Stimulated activated CD8-positive, alpha-beta memory T cell treated with anti-CD3 and anti-CD28 coated beads, Interleukin-7, amount 100 ng/mL, for 4 hours (primary cell): ENCODE results near the gene IGSF8.
A peak's percentile ranks its signal among the peaks of the same experiment; 100 is the strongest.

Experiments
- DNase-seq, 2 donors: peaks; one replicate each; pipeline ENCODE4 v3.0.0-alpha.2; 2020; ENCODE audit warnings: low read depth in 2 of 2

Gene IGSF8

DNA sequence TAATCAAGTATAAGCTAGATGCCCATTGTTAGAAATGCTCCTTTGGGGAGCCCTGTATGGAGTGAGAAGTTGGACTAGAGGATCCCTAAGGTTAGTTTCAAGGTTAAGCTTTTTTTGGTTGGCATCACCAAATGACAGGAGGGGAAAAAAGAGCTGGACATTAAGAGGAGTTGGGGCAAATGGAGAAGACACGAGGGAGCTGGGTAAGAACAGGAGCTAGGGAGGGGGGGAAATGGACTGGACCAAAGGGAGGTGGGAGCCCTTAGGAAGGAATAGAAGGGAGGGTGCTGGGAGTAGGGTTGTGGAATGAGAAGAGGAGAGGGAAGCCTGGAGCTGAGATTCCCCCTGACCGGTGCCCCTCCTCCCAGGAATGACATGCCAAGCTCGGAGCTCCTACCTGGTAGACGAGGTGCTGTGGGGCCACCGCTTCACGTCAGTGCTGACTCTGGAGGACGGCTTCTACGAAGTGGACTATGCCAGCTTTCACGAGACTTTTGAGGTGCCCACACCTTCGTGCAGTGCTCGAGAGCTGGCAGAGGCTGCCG lies 11.2 kb downstream of the IGSF8 start:
- no peak for DNase-seq

DNA sequence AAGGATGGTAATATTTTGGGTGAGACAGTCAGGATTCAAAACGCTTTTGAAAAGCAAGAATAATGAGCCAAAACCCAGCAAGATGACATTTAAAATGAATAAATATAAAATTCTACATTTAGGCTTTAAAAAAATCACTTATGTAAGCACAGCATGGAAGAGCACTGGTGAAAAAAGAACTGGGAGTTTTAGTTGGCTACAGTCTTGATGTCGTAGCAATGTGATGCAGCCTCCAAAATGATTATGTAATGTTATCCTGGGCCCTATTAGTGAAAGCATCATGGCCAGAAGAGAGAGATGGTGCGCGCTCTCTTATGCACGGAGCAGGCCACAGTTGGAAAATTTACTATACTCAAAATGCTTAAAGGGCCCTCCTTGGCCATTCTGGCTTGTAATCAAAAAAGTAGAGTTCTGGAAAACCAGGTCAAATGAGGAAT lies 11.9 kb downstream of the IGSF8 start:
- no peak for DNase-seq

- peak; percentile 52 to 61 for DNase-seq
Observed at GRCh38 chr1:160085686-160086455, 12.5 kb downstream of the IGSF8 start.

GRCh38 chr1:160084771-160085321 lies 13.6 kb downstream of the IGSF8 start:
- DNase-seq, result no peak

GRCh38 chr1:160083968-160084770 lies 14.2 kb downstream of the IGSF8 start:
- peak; percentile 35 to 62 for DNase-seq

DNA sequence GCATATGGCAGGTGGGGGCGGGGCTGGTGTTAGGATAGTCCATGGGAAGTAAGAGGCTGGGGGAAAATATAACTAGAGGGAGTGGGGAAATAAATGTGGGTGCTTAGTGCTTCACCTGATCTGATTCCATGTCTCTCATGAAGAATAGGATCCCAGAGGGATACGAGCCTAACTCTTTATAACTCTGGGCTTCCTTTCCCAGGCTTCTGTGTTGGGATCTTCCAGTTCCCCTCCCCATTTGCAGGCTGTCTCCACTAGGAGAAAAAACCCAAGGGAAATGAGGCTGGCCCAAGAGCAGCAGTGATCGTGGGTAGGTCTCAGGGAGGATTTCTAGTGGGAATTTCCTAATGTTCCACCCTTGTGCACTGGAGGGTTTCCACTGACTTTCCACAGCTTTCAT lies 15.5 kb downstream of the IGSF8 start:
- DNase-seq, result no peak

DNA sequence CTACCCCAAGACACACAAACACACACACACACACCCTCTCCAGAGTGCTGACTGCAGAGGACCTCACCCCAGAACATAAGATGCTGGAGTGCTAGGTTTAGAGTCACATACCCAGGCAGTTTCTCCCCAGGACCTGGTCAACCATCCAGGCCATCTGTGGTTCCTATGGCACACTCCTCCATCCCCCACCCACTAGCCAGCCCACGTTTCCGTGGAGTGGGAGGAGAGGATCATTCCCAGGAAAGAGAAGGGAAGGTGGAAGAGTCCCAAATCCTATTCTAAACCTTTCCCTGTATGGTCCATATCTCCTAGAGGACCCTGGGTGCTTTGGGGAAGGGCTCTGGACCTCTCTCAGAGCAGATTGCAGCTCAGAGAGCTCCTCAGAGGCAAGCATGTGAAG lies 15.9 kb downstream of the IGSF8 start:
- DNase-seq, result no peak

DNA sequence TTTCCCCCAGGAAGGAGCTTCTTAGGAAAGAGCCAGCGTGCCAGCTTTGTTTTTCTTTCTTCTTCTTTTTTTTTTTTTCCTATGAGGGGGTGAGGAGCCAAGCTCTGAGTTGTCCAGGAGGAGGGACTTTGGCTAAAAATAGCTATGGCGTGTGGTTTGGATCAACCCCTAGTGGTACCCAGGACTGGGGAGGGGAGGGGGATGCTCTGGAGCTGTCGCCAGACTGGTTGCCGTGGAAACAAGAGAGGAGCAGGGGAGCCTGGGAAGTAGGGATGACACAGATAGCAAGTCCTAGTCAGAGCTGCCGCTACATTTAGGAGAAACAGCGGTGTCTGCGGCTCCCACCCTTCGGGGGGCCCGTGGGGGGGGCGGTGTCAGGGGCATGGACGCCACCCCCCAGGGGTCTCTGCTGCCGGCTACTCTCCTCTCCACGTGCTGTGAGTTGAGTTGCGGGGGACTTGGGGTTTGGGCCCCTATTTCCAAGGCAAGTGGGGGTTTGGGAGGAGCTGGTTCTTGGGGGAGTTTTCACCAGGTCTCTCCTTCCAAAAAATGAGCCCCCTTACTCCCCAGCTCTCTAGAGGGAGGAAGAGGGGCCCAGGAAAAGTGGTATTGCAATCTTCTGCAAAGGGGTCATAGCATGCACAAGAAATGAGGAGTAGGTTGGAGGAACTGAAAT lies 17.0 kb downstream of the IGSF8 start, which contains the start of gene KCNJ9:
TSS of gene KCNJ9 (plus strand) at position 278 of the 676 bp plus-strand sequence. CDS start 2,493 bp downstream, outside the sequence.
- no peak for DNase-seq

DNA sequence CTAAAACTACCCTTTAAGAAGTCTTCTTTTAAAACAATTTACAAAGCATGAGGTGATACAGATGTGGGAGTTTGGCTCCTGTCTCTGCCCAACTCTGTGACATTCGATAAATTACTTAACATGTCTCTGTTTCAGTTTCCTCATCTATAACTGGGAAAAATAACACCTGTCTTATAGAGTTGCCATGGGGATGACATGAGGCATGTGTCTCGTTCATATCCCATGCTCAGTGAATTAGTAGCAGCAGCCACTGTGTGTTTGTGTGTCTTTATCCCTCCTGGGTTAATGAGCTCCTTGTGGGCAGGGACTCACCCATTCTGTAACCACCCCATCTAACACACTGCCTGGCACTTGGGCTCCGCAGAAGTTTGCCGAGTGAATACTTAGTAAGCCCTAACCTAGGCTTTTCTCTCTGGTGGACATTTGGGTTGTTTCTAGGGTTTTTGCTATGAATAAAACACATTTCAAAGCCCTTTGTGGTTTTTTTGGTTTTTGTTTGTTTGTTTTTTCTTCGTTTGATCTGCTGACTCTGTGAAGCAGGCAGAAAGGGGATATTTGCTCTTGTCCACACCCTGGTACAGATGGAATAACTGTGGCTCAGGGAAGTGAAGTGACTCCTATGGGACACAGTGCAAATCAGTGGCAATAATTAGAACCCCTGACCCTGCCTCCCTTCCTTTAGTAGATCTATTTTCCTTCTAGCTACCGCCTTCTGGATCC lies 17.9 kb downstream of the IGSF8 start:
- no peak for DNase-seq

- DNase-seq, result no peak
Observed at GRCh38 chr1:160079448-160079847, 19.0 kb downstream of the IGSF8 start.

DNA sequence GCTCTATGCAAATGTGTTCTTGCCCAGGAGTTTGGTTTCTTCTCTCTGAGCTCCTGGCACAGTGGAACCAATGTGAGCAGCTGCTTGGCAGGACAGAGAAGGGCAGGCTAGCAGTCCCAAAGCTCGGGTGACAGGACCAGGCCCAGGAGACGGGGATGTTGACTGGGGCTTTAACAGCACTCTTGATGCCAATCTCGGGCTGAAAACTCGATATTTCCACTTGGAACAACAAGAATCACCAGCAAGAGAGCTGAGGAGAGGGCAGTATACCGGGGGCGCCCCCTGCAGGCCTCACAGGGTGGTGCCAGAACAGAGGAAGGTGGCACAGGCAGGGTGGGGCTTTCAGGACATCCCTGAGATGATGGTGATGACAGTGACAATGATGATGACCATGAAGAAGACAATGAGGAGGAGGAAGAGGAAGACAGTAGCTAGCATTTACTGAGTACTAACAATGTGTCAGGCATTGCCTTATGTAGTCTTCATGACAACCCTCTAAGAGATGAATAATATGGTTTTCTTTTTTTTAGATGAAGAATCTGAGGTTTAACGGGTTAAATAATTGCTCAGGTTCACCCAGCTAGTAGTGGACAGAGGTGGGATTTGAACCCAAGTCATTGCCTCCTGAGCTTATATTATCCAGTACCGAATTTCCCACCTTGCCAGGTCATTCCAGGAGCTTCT lies 19.8 kb downstream of the IGSF8 start:
- no peak for DNase-seq

DNA sequence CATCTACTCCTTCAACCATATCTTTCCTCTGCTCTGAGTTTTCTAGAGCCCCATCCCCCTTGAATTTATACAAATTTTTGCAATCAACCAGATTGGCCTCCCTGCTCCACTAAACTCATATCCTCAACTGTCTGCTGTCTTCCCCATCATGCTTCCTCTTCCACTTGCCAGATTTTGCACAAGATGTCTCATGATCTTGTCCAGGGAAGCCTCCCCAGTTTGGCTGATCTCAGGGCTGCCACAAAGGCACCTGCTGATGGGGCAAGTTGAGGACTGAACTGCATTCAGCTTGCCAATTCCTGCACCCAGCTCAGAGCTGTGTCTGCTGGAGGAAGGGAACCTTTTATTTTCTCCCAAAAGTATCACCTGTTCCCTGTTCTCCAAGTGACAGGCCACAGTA lies 20.9 kb downstream of the IGSF8 start:
- DNase-seq, result no peak

DNA sequence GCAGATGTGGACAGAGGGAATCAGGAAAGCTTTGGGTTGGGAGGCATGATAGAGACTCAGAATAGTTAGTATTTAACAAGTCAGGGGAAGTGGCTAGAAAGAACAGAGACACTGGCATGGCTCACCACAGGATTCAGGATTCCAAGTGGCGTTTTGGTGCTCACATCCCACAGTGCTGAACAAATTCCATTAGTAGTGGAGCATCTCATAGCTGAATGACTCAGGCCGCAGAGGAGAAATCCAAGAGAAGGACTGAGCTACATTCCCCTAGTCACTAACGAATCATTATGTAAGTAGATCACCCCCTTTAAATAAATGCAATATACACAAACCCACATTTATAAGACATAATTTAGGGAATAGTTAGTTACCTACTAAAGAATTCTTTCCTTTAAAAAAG lies 22.1 kb downstream of the IGSF8 start:
- no peak for DNase-seq

DNA sequence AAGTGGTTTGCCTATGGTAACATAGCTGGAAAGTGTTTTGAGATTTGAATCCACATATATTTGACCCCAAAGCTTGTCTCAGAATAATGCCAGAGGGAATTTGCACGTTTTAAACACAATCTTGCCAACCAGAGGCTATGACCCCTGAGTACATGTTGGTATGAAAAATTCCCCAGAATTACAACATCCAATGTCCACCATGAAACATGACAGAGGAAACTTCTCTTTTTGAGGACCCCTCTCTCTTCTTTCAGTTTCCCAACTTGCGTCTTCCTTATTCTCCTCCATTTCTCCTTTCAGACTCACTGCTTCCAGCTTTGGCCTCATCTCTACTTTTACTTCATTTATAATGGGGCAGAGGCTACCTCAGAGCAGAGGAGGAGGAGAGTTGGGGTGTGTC lies 22.6 kb downstream of the IGSF8 start:
- no peak for DNase-seq

DNA sequence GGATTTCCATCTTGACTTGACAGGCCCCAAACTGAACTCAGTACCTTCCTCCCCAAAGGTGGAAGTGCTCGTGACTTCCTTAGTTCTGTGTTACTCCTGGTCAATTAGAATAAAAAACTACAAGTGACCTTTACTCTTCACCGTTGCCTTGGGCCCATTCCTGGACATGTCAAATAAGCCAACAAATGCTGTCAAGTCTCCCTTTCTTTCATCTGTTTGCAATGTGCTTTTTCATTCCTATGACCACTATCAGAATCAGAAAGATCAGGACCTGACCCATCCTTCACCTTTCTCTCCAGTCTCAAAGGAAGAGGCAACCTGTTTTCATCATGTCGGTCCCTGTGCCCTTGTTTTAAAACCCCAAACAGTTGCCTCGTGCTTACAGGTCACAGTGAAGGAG lies 23.6 kb downstream of the IGSF8 start:
- no peak for DNase-seq

GRCh38 chr1:160071289-160071688 lies 27.1 kb downstream of the IGSF8 start:
- DNase-seq, result no peak

- peak; percentile 57 to 75 for DNase-seq
Observed at GRCh38 chr1:160070243-160071163, 27.9 kb downstream of the IGSF8 start.

- DNase-seq, result no peak
Observed at GRCh38 chr1:160069460-160070231, 28.8 kb downstream of the IGSF8 start, which contains the start of gene KCNJ10. KCNJ10 (minus strand) TSS chr1:160070160; CDS start chr1:160042532, 27,628 bp downstream.

- DNase-seq, result no peak
Observed at GRCh38 chr1:160068225-160068624, 30.2 kb downstream of the IGSF8 start.
